H9 (cell line): ENCODE measurements around the gene HSD17B8. TPM values are rescaled to one million over a fixed set of nuclear protein-coding genes. Genes with fewer than 3 reads are reported as not detected.
"Not testable (repeated sequence)": the region's sequence is repeated elsewhere in the genome, so short reads cannot be mapped to it uniquely, and the experiment has no call there.

Source experiments
- DNase-seq: peaks from one replicate; pipeline ENCODE4 v3.0.0-alpha.2; 2017
- H2AFZ ChIP-seq: one replicate; pipeline ENCODE4 v1.6.1; 2013; ENCODE audit warnings: mild to moderate bottlenecking, low read length, control low read depth, moderate library complexity
- H2AK5ac ChIP-seq: 2 replicates; pipeline ENCODE4 v1.6.1; 2013; ENCODE audit warnings: low read length, control low read depth, mixed read lengths; ENCODE audit not compliant: insufficient read length
- H2BK120ac ChIP-seq: one replicate; pipeline ENCODE4 v1.6.1; 2013; ENCODE audit warnings: low read depth, mild to moderate bottlenecking, low read length, control low read depth, inconsistent platforms; ENCODE audit not compliant: poor library complexity, severe bottlenecking
- H2BK12ac ChIP-seq: 2 replicates; pipeline ENCODE4 v1.6.1; 2013; ENCODE audit warnings: low read length, control low read depth, mixed read lengths, low read depth; ENCODE audit not compliant: insufficient read length
- H2BK15ac ChIP-seq: 2 replicates; pipeline ENCODE4 v1.6.1; 2013; ENCODE audit warnings: low read depth, low read length, control low read depth
- H2BK20ac ChIP-seq: one replicate; pipeline ENCODE4 v1.6.1; 2013; ENCODE audit warnings: low read depth, mild to moderate bottlenecking, low read length, control low read depth, inconsistent platforms; ENCODE audit not compliant: poor library complexity, severe bottlenecking
- H2BK5ac ChIP-seq: 2 replicates; pipeline ENCODE4 v1.6.1; 2013; ENCODE audit warnings: low read length, control low read depth, mixed read lengths; ENCODE audit not compliant: insufficient read length
- H3K14ac ChIP-seq: 2 replicates; pipeline ENCODE4 v1.6.1; 2013; ENCODE audit warnings: low read length, control low read depth; ENCODE audit not compliant: insufficient read depth
- H3K18ac ChIP-seq: 2 replicates; pipeline ENCODE4 v1.6.1; 2013; ENCODE audit warnings: low read depth, mild to moderate bottlenecking, mixed read lengths, low read length, control low read depth; ENCODE audit not compliant: insufficient read length
- H3K23ac ChIP-seq: 2 replicates; pipeline ENCODE4 v1.6.1; 2013; ENCODE audit warnings: low read length, control low read depth, mixed read lengths, low read depth; ENCODE audit not compliant: insufficient read length
- H3K23me2 ChIP-seq: 2 replicates; pipeline ENCODE4 v1.6.1; 2013; ENCODE audit warnings: low read depth, mild to moderate bottlenecking, mixed read lengths, low read length, control low read depth; ENCODE audit not compliant: insufficient read length, poor library complexity, severe bottlenecking
- H3K27ac ChIP-seq: 2 replicates; pipeline ENCODE4 v1.5.1; 2013; ENCODE audit warnings: low read length, control low read depth, mixed read lengths, low read depth; ENCODE audit not compliant: insufficient read length
- H3K27me3 ChIP-seq: 2 replicates; pipeline ENCODE4 v1.6.1; 2013; ENCODE audit warnings: low read length, control low read depth, inconsistent platforms; ENCODE audit not compliant: insufficient read depth
- H3K4ac ChIP-seq: 2 replicates; pipeline ENCODE4 v1.6.1; 2013; ENCODE audit warnings: low read depth, mild to moderate bottlenecking, control low read depth, inconsistent platforms, low read length, moderate library complexity
- H3K4me1 ChIP-seq: 2 replicates; pipeline ENCODE4 v1.6.1; 2013; ENCODE audit warnings: low read length, control low read depth, inconsistent platforms; ENCODE audit not compliant: insufficient read depth
- H3K4me2 ChIP-seq: 2 replicates; pipeline ENCODE4 v1.6.1; 2013; ENCODE audit warnings: low read length, control low read depth, mixed read lengths; ENCODE audit not compliant: insufficient read length, insufficient read depth
- H3K56ac ChIP-seq: 2 replicates; pipeline ENCODE4 v1.6.1; 2013; ENCODE audit warnings: low read depth, mild to moderate bottlenecking, mixed read lengths, low read length, control low read depth; ENCODE audit not compliant: insufficient read length
- H3K79me1 ChIP-seq: 2 replicates; pipeline ENCODE4 v1.6.1; 2013; ENCODE audit warnings: low read depth, mild to moderate bottlenecking, moderate library complexity, low read length, control low read depth, inconsistent platforms; ENCODE audit not compliant: insufficient read depth, poor library complexity, severe bottlenecking
- H3K79me2 ChIP-seq: 2 replicates; pipeline ENCODE4 v1.6.1; 2013; ENCODE audit warnings: low read length, control low read depth, inconsistent platforms; ENCODE audit not compliant: insufficient read depth
- H3K9ac ChIP-seq: 2 replicates; pipeline ENCODE4 v1.6.1; 2013; ENCODE audit warnings: low read length, control low read depth, mixed read lengths; ENCODE audit not compliant: insufficient read length; ENCODE audit errors: extremely low read depth
- H3K9me3 ChIP-seq: one replicate; pipeline ENCODE4 v1.6.1; 2013; ENCODE audit warnings: low read depth, low read length, inconsistent platforms; ENCODE audit not compliant: control insufficient read depth
- H3T11ph ChIP-seq: one replicate; pipeline ENCODE4 v1.6.1; 2013; ENCODE audit warnings: mild to moderate bottlenecking, low read length, control low read depth, inconsistent platforms
- H4K20me1 ChIP-seq: one replicate; pipeline ENCODE4 v1.6.1; 2013; ENCODE audit not compliant: control insufficient read depth, insufficient read length, insufficient read depth
- H4K5ac ChIP-seq: 2 replicates; pipeline ENCODE4 v1.6.1; 2013; ENCODE audit warnings: low read depth, mild to moderate bottlenecking, mixed read lengths, low read length, control low read depth; ENCODE audit not compliant: insufficient read length
- H4K8ac ChIP-seq: replicated peaks from 2 replicates; pipeline ENCODE4 v1.6.1; 2013; ENCODE audit warnings: low read length, control low read depth, mixed read lengths, low read depth; ENCODE audit not compliant: insufficient read length
- H4K91ac ChIP-seq: 2 replicates; pipeline ENCODE4 v1.6.1; 2013; ENCODE audit warnings: low read depth, mild to moderate bottlenecking, moderate library complexity, mixed read lengths, low read length, control low read depth; ENCODE audit not compliant: insufficient read length
- H3K27ac Mint-ChIP-seq, 3 experiments: 2 replicates in 2 of 3; 3 replicates in 1 of 3; pipeline ENCODE4 v1.8.0; 2020 to 2021; ENCODE audit warnings: mixed read lengths in 3 of 3, mild to moderate bottlenecking in 1 of 3, moderate library complexity in 1 of 3
- H3K27me3 Mint-ChIP-seq: 2 replicates; pipeline ENCODE4 v1.8.0; 2021; ENCODE audit warnings: low read depth, mild to moderate bottlenecking, moderate library complexity, mixed read lengths
- H3K36me3 Mint-ChIP-seq, 3 experiments: 2 replicates in 2 of 3; 3 replicates in 1 of 3; pipeline ENCODE4 v1.8.0; 2020 to 2021; ENCODE audit warnings: low read depth in 3 of 3, mixed read lengths in 3 of 3; ENCODE audit not compliant: insufficient read depth in 1 of 3
- H3K4me1 Mint-ChIP-seq, 2 experiments: 2 replicates each; pipeline ENCODE4 v1.8.0; 2020; ENCODE audit warnings: mixed read lengths in 2 of 2
- H3K4me3 Mint-ChIP-seq, 2 experiments: 2 replicates in 1 of 2; 3 replicates in 1 of 2; pipeline ENCODE4 v1.8.0; 2020 to 2021; ENCODE audit warnings: mild to moderate bottlenecking in 2 of 2, mixed read lengths in 2 of 2, moderate library complexity in 1 of 2
- H3K9me3 Mint-ChIP-seq, 2 experiments: 2 replicates in 1 of 2; 3 replicates in 1 of 2; pipeline ENCODE4 v1.8.0; 2020; ENCODE audit warnings: mild to moderate bottlenecking in 2 of 2, mixed read lengths in 2 of 2, moderate library complexity in 1 of 2
- WGBS: extraction: QIAGEN DNeasy Blood & Tissue Kit; methylation state at CpG from one replicate; pipeline ENCODE4 v1.1.7; 2013; ENCODE audit warnings: missing lambda C conversion rate, low lambda C conversion rate, mixed read lengths; ENCODE audit not compliant: insufficient read length; ENCODE audit errors: extremely low coverage; 5-methylcytosine and 5-hydroxymethylcytosine counted together
- total RNA-seq: library from RNA; stranded (reverse); gene quantifications from 2 replicates; pipeline ENCODE4 v1.2.1, GENCODE V29; 2021
- TF ChIP-seq, protein P1 (sequence below): fragments of 200-600 bp; sonication (generic); conservative IDR thresholded peaks from 3 replicates; pipeline ENCODE4 v1.8.0; 2021; ENCODE audit warnings: antibody characterized with exemption, mild to moderate bottlenecking

Gene HSD17B8
- total RNA-seq, 1 experiment from 2014 or later: 7.1 TPM

DNA sequence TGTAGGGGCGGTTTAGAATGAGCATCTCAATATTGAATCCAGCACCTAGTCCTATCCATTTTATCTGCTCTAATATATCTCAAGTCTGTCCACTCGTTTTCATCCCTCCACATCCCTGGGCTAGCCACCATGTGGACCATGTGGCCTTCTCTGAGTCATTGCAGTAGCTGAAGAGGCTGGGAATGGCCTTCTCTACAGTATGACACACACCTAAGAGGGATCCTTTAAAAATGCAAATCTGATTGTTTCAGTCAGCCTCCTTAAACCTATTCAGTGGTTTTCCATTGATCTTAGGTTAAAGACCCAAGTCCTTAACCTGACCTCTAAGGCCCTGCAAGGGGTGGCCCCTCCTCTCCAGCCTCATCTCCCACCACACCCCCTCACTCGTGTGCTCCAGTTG, 13.2 kb downstream of the HSD17B8 start:
- no peaks in the 10 kb centered on the region for H3K4me1 ChIP-seq
- Mint-ChIP-seq H3K27me3 (peaks cover 100% of the 10 kb centered on the region), H3K4me1 (peaks cover 25 to 29% of the 10 kb centered on the region in 2 experiments), H3K9me3 (peaks cover 0 to 7% of the 10 kb centered on the region in 2 experiments; a peak in 2 of 5 replicates), H3K27ac (no peak overlapping the region; a peak in 2 of 7 replicates), H3K36me3 (no peaks in the 10 kb centered on the region; a peak in 2 of 7 replicates), H3K4me3 (no peak overlapping the region)
- no peak overlapping the region for H2BK5ac ChIP-seq
- H4K5ac ChIP-seq: no peak overlapping the region
- H3K9ac ChIP-seq: no peak overlapping the region
- no peak overlapping the region for H3T11ph ChIP-seq
- no peaks in the 10 kb centered on the region for H3K79me2 ChIP-seq
- DNase-seq: no peak
- H4K8ac ChIP-seq: no peak overlapping the region
- no peak overlapping the region for H2BK12ac ChIP-seq
- no peak overlapping the region for H3K4ac ChIP-seq
- no peak overlapping the region for H2BK15ac ChIP-seq
- no CpG with 5 or more reads among the region's 3 CpGs for WGBS
- H2BK20ac ChIP-seq: no peak overlapping the region
- no peaks in the 10 kb centered on the region for H3K9me3 ChIP-seq
- no peak overlapping the region for H2AK5ac ChIP-seq
- no peaks in the 10 kb centered on the region for H3K79me1 ChIP-seq
- H4K91ac ChIP-seq: no peak overlapping the region
- H3K4me2 ChIP-seq: no peak overlapping the region
- no peaks in the 10 kb centered on the region for H4K20me1 ChIP-seq
- no peak overlapping the region for H3K23ac ChIP-seq
- H3K23me2 ChIP-seq: peaks cover 11% of the 10 kb centered on the region
- no peak overlapping the region for H2AFZ ChIP-seq
- H3K14ac ChIP-seq: no peak overlapping the region
- H3K27me3 ChIP-seq: peaks cover 55% of the 10 kb centered on the region
- no peak overlapping the region for H3K27ac ChIP-seq
- H2BK120ac ChIP-seq: no peak overlapping the region
- H3K56ac ChIP-seq: no peak overlapping the region
- TF ChIP-seq, protein P1, sequence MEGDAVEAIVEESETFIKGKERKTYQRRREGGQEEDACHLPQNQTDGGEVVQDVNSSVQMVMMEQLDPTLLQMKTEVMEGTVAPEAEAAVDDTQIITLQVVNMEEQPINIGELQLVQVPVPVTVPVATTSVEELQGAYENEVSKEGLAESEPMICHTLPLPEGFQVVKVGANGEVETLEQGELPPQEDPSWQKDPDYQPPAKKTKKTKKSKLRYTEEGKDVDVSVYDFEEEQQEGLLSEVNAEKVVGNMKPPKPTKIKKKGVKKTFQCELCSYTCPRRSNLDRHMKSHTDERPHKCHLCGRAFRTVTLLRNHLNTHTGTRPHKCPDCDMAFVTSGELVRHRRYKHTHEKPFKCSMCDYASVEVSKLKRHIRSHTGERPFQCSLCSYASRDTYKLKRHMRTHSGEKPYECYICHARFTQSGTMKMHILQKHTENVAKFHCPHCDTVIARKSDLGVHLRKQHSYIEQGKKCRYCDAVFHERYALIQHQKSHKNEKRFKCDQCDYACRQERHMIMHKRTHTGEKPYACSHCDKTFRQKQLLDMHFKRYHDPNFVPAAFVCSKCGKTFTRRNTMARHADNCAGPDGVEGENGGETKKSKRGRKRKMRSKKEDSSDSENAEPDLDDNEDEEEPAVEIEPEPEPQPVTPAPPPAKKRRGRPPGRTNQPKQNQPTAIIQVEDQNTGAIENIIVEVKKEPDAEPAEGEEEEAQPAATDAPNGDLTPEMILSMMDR: no peak
- no peak overlapping the region for H3K18ac ChIP-seq

DNA sequence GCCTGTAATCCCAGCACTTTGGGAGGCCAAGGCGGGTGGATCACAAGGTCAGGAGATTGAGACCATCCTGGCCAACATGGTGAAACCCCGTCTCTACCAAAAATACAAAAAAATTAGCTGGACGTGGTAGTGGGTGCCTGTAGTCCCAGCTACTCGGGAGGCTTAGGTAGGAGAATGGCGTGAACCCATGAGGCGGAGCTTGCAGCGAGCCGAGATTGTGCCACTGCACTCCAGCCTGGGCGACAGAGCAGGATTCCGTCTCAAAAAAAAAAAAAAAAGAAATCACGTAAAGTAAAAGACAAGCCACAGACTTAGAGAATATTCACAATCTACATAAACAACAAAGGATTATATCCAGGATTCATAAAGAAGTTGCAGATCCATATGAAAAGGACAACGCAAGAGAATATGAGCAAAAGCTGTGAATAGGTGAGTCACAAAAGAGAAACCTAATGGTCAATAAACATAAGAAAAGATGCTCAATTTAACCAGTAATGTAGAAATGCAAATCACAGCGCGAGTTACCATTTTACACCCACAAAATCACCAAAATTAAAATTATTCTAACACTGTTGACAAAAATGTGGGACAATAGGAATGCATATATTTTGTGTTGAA, 22.2 kb downstream of the HSD17B8 start:
- H3K23me2 ChIP-seq, H2BK5ac ChIP-seq, H4K5ac ChIP-seq, H3K18ac ChIP-seq, H3K36me3 Mint-ChIP-seq, H2BK120ac ChIP-seq, H4K20me1 ChIP-seq, H4K8ac ChIP-seq, H3K56ac ChIP-seq, H2BK12ac ChIP-seq, H3K4ac ChIP-seq, H3K14ac ChIP-seq, H3K9me3 Mint-ChIP-seq, H2AFZ ChIP-seq, H3K9ac ChIP-seq, H3K79me1 ChIP-seq, H3K27me3 ChIP-seq, H3K79me2 ChIP-seq, H3K4me1 ChIP-seq, H3K27ac ChIP-seq, H2BK15ac ChIP-seq, H4K91ac ChIP-seq, DNase-seq, H3T11ph ChIP-seq, H3K23ac ChIP-seq, H2AK5ac ChIP-seq, H2BK20ac ChIP-seq, H3K9me3 ChIP-seq: not testable (repeated sequence)
- peak overlapping the region in 2 of 3 experiments; percentile 75 to 92; a peak in 3 of 7 replicates for H3K27ac Mint-ChIP-seq
- H3K4me1 Mint-ChIP-seq: peaks cover 14 to 16% of the 10 kb centered on the region in 2 experiments
- peaks cover 38% of the 10 kb centered on the region for H3K27me3 Mint-ChIP-seq
- peak overlapping the region; percentile 31 to 53 for H3K4me3 Mint-ChIP-seq
- H3K4me2 ChIP-seq: peak overlapping the region; percentile 19
- WGBS: no CpG with 5 or more reads among the region's 14 CpGs
